Liver (tissue), 9 donors: ENCODE data around the gene MGST3. TPM values are rescaled to one million over a fixed set of nuclear protein-coding genes. Genes with fewer than 3 reads are reported as not detected.
A peak's percentile ranks its signal among the peaks of the same experiment; 100 is the strongest.

ENCODE experiments used
- DNase-seq: peaks from one replicate; pipeline ENCODE4 v3.0.0-alpha.2; 2017; ENCODE audit warnings: low spot score
- H3K27ac ChIP-seq, 2 donors: one replicate each; pipeline ENCODE4 v1.7.0; 2013; ENCODE audit warnings: inconsistent platforms in 2 of 2, low read length in 2 of 2, control low read depth in 1 of 2, low read depth in 1 of 2, mild to moderate bottlenecking in 1 of 2
- H3K27me3 ChIP-seq, 4 donors: one replicate each; pipeline versions ENCODE4 v1.6.1 to v1.7.0; 2013; ENCODE audit warnings: low read length in 3 of 4, inconsistent platforms in 1 of 4, mild to moderate bottlenecking in 1 of 4, moderate library complexity in 1 of 4; ENCODE audit not compliant: control insufficient read depth in 4 of 4, insufficient read depth in 4 of 4
- H3K36me3 ChIP-seq, 4 donors: one replicate each; pipeline versions ENCODE4 v1.6.1 to v1.7.0; 2013; ENCODE audit warnings: low read length in 3 of 4, mild to moderate bottlenecking in 3 of 4, low read depth in 1 of 4, moderate library complexity in 1 of 4; ENCODE audit not compliant: control insufficient read depth in 4 of 4, insufficient read depth in 3 of 4
- H3K4me1 ChIP-seq, 4 donors: one replicate each; pipeline versions ENCODE4 v1.6.1 to v1.7.0; 2013; ENCODE audit warnings: low read length in 3 of 4, mild to moderate bottlenecking in 3 of 4, moderate library complexity in 1 of 4; ENCODE audit not compliant: control insufficient read depth in 4 of 4, insufficient read depth in 4 of 4
- H3K4me3 ChIP-seq, 3 donors: one replicate each; pipeline versions ENCODE4 v1.6.1 to v1.7.0; 2013; ENCODE audit warnings: low read length in 3 of 3, control low read depth in 1 of 3, low read depth in 1 of 3, mild to moderate bottlenecking in 1 of 3
- H3K9ac ChIP-seq, 2 donors: one replicate each; pipeline ENCODE4 v1.7.0; 2013; ENCODE audit warnings: low read length in 2 of 2, mild to moderate bottlenecking in 2 of 2, moderate library complexity in 2 of 2, control low read depth in 1 of 2, low read depth in 1 of 2
- H3K9me3 ChIP-seq, 4 donors: one replicate each; pipeline versions ENCODE4 v1.6.1 to v1.7.0; 2013; ENCODE audit warnings: low read length in 3 of 4; ENCODE audit not compliant: control insufficient read depth in 4 of 4
- FOXA2 ChIP-seq: IDR thresholded peaks from 2 replicates; pipeline ENCODE4 v1.6.1; 2016; ENCODE audit warnings: antibody characterized with exemption
- GABPA ChIP-seq, 2 donors: IDR thresholded peaks in 1 of 2; conservative IDR thresholded peaks in 1 of 2; 2 replicates each; pipeline ENCODE4 v1.6.1; 2016; ENCODE audit warnings: antibody characterized with exemption in 2 of 2, mild to moderate bottlenecking in 1 of 2, moderate library complexity in 1 of 2
- RAD21 ChIP-seq, 2 donors: IDR thresholded peaks; 2 replicates each; pipeline ENCODE4 v1.6.1; 2016; ENCODE audit warnings: antibody characterized with exemption in 2 of 2, mild to moderate bottlenecking in 2 of 2
- RXRA ChIP-seq, 2 donors: IDR thresholded peaks; 2 replicates each; pipeline ENCODE4 v1.6.1; 2017 to 2018; ENCODE audit warnings: antibody characterized with exemption in 2 of 2, mild to moderate bottlenecking in 1 of 2
- TAF1 ChIP-seq: conservative IDR thresholded peaks from 2 replicates; pipeline ENCODE4 v1.6.1; 2016; ENCODE audit warnings: antibody characterized with exemption, mild to moderate bottlenecking
- WGBS: extraction: QIAGEN DNeasy Blood & Tissue Kit; methylation state at CpG from one replicate; pipeline ENCODE4 v1.1.7; 2013; 5-methylcytosine and 5-hydroxymethylcytosine counted together
- polyA plus RNA-seq, 2 donors: library from polyadenylated mRNA; stranded (reverse) in 1 of 2; unstranded in 1 of 2; fragments of 200-250 nt in 1 of 2; fragments of >200 nt in 1 of 2; fragmentation: Nextera tagmentation in 1 of 2; extraction: Ambion mirVana in 1 of 2; gene quantifications; one replicate each; pipeline versions ENCODE4 v1.2.1 to v1.2.3, GENCODE V29; 2013 to 2015
- total RNA-seq, 2 donors: library from RNA; depleted of rRNA; stranded (reverse); fragments of >200 nt; gene quantifications; one replicate each; pipeline ENCODE4 v1.2.3, GENCODE V29; 2014
- TF ChIP-seq, protein P1 (sequence below): fragments of 150-350 bp; IDR thresholded peaks from 2 replicates; pipeline ENCODE4 v1.5.1; 2017; ENCODE audit warnings: improper control_type of control experiment, low read depth, low read length; ENCODE audit not compliant: missing input control
- TF ChIP-seq, protein P2 (sequence below): IDR thresholded peaks from 2 replicates; pipeline ENCODE4 v1.6.1; 2016; ENCODE audit warnings: antibody characterized with exemption
- TF ChIP-seq, protein P3 (sequence below): IDR thresholded peaks from 2 replicates; pipeline ENCODE4 v1.6.1; 2016; ENCODE audit warnings: antibody characterized with exemption
- TF ChIP-seq, protein P4 (sequence below): IDR thresholded peaks from 2 replicates; pipeline ENCODE4 v1.6.1; 2016; ENCODE audit warnings: antibody characterized with exemption, mild to moderate bottlenecking
- TF ChIP-seq, protein P5 (sequence below): IDR thresholded peaks from 2 replicates; pipeline ENCODE4 v1.6.1; 2016; ENCODE audit warnings: antibody characterized with exemption
- donor health status: healthy.
- donor health status: healthy.
- donor health status: healthy.
- donor health status: healthy.
- donor health status: healthy.

The MGST3 gene
- total and polyA plus RNA-seq, 4 donors, result 68.7 to 307 (median 181) TPM

DNA sequence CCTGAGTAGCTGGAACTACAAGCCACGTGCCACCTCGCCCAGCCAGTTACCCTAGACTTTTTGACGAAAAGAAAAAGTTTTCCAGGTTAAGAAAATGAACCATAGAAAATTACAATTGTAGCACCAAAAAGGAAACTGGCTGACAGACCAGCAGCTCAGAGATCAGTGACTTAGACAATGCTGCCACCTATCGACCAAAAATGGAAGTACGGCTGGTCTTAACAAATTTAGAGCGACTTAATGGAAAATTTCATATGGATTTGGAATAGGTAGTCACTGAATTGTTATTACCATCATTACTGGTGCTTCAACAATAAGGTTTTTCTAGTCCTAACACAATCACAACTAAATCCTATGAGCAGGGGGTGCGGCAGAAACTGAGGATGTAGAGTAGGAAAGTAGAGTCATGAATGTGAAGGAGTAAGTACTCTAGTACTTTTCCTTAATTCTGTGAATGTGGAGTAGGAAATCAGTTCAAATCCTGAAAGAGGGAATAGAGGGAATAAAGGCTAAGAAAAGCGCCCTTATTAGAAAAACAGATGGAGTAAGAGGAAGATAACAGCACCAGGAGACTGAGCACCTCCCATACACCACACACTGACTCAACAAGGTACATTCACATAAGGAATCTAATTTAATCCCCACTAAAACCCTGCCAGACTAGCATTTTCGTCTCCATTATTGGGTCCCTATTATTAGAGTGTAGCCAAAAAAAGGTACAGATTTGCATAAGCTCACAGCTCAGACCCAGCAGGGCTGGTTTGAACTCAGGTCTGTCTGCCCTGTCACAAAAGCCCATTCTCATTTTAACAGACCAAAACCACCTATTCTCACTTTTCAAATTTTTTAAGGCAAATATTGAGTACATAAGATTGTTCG, 37.9 kb upstream of the MGST3 start:
- Histone ChIP-seq H3K27me3 (no peaks in the 10 kb centered on the region), H3K9me3 (no peaks in the 10 kb centered on the region), H3K4me3 (no peak overlapping the region), H3K27ac (no peak overlapping the region), H3K4me1 (peaks cover 0 to 6% (median 4%) of the 10 kb centered on the region in 4 donors), H3K36me3 (no peaks in the 10 kb centered on the region), H3K9ac (no peak overlapping the region)
- peak; percentile 97 to 98 for TF ChIP-seq RAD21 (IDR thresholded peaks at IDR 0.05)
- no peak for TF ChIP-seq GABPA (IDR thresholded peaks at IDR 0.05 in 1 of 2, conservative IDR thresholded peaks at IDR 0.05 in 1 of 2)
- TF ChIP-seq, protein P1, sequence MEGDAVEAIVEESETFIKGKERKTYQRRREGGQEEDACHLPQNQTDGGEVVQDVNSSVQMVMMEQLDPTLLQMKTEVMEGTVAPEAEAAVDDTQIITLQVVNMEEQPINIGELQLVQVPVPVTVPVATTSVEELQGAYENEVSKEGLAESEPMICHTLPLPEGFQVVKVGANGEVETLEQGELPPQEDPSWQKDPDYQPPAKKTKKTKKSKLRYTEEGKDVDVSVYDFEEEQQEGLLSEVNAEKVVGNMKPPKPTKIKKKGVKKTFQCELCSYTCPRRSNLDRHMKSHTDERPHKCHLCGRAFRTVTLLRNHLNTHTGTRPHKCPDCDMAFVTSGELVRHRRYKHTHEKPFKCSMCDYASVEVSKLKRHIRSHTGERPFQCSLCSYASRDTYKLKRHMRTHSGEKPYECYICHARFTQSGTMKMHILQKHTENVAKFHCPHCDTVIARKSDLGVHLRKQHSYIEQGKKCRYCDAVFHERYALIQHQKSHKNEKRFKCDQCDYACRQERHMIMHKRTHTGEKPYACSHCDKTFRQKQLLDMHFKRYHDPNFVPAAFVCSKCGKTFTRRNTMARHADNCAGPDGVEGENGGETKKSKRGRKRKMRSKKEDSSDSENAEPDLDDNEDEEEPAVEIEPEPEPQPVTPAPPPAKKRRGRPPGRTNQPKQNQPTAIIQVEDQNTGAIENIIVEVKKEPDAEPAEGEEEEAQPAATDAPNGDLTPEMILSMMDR, result peak; percentile 97
- under 1% methylated on average over 10 of the region's 10 CpGs for WGBS
- DNase-seq, result peak; percentile 84

DNA sequence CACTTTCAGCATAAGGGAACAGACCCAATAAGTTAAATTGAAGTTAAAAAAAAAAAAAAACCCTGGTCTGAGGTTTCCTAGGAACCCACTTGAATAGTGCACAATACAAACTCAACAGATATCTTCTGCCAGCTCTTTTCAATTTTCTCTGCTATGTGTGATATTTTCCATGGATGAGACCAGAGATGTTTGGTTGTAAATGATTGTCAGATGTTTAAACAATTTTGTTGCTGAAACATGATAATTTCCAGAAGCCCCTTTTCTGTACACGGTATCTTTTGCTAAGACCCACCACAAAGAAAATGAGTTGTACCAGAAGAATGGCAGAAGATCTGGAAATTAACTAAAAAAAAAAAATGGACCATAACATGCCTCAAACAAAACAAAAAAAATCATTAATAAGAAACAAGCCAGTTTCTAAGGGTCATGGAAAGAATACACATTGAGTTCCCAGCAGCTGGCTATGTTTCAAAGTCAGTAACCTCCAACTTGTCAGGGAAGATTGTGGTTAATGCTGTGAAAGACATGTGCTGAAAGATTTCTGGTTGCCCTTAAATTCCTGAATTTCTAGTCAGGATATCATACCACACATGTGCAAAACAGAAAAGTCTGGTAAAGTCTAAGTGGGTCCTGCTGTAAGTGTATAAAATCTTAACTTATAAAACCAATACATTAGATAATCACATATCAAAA, 35.6 kb upstream of the MGST3 start:
- Histone ChIP-seq H3K27ac (no peak overlapping the region), H3K9ac (no peak overlapping the region), H3K27me3 (no peaks in the 10 kb centered on the region), H3K4me1 (peaks cover 0 to 20% (median 9%) of the 10 kb centered on the region in 4 donors), H3K4me3 (no peak overlapping the region), H3K36me3 (no peaks in the 10 kb centered on the region), H3K9me3 (no peaks in the 10 kb centered on the region)
- no peak for DNase-seq
- 42% methylated on average over 1 of the region's 1 CpG for WGBS
- TF ChIP-seq RXRA (IDR thresholded peaks at IDR 0.05) (no peak), TAF1 (no peak), FOXA2 (no peak)
- TF ChIP-seq, protein P2, sequence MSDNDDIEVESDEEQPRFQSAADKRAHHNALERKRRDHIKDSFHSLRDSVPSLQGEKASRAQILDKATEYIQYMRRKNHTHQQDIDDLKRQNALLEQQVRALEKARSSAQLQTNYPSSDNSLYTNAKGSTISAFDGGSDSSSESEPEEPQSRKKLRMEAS, result no peak
- TF ChIP-seq, protein P3, sequence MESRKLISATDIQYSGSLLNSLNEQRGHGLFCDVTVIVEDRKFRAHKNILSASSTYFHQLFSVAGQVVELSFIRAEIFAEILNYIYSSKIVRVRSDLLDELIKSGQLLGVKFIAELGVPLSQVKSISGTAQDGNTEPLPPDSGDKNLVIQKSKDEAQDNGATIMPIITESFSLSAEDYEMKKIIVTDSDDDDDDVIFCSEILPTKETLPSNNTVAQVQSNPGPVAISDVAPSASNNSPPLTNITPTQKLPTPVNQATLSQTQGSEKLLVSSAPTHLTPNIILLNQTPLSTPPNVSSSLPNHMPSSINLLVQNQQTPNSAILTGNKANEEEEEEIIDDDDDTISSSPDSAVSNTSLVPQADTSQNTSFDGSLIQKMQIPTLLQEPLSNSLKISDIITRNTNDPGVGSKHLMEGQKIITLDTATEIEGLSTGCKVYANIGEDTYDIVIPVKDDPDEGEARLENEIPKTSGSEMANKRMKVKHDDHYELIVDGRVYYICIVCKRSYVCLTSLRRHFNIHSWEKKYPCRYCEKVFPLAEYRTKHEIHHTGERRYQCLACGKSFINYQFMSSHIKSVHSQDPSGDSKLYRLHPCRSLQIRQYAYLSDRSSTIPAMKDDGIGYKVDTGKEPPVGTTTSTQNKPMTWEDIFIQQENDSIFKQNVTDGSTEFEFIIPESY, result no peak
- TF ChIP-seq, protein P4, sequence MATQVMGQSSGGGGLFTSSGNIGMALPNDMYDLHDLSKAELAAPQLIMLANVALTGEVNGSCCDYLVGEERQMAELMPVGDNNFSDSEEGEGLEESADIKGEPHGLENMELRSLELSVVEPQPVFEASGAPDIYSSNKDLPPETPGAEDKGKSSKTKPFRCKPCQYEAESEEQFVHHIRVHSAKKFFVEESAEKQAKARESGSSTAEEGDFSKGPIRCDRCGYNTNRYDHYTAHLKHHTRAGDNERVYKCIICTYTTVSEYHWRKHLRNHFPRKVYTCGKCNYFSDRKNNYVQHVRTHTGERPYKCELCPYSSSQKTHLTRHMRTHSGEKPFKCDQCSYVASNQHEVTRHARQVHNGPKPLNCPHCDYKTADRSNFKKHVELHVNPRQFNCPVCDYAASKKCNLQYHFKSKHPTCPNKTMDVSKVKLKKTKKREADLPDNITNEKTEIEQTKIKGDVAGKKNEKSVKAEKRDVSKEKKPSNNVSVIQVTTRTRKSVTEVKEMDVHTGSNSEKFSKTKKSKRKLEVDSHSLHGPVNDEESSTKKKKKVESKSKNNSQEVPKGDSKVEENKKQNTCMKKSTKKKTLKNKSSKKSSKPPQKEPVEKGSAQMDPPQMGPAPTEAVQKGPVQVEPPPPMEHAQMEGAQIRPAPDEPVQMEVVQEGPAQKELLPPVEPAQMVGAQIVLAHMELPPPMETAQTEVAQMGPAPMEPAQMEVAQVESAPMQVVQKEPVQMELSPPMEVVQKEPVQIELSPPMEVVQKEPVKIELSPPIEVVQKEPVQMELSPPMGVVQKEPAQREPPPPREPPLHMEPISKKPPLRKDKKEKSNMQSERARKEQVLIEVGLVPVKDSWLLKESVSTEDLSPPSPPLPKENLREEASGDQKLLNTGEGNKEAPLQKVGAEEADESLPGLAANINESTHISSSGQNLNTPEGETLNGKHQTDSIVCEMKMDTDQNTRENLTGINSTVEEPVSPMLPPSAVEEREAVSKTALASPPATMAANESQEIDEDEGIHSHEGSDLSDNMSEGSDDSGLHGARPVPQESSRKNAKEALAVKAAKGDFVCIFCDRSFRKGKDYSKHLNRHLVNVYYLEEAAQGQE, result no peak
- TF ChIP-seq, protein P5, sequence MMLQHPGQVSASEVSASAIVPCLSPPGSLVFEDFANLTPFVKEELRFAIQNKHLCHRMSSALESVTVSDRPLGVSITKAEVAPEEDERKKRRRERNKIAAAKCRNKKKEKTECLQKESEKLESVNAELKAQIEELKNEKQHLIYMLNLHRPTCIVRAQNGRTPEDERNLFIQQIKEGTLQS, result no peak
